ENCODE measurements around the gene ZNF133.
"Not testable (repeated sequence)": the region's sequence is repeated elsewhere in the genome, so short reads cannot be mapped to it uniquely, and the experiment has no call there.

Gene ZNF133

GRCh38 chr20:18266282-18266681, 22.0 kb upstream of the ZNF133 start:
- DNase-seq (ENCODE audit: low spot score), result no peak
- TF ChIP-seq CTCF (IDR thresholded peaks at IDR 0.05; ENCODE audit: extremely low read depth, insufficient read depth, missing control alignments), result no peak
- in situ Hi-C loops (cut with MboI; ENCODE audit: low pct_unique_long_range_greater_than_20kb, low sequenced_read_pairs, unreplicated experiment), result no loop called here

GRCh38 chr20:18267815-18268214, 20.5 kb upstream of the ZNF133 start:
- DNase-seq (ENCODE audit: low spot score), result no peak
- in situ Hi-C loops (cut with MboI; ENCODE audit: low pct_unique_long_range_greater_than_20kb, low sequenced_read_pairs, unreplicated experiment), result no loop called here
- TF ChIP-seq CTCF (IDR thresholded peaks at IDR 0.05; ENCODE audit: extremely low read depth, insufficient read depth, missing control alignments), result no peak

GRCh38 chr20:18271160-18271559, 17.2 kb upstream of the ZNF133 start:
- TF ChIP-seq CTCF (IDR thresholded peaks at IDR 0.05; ENCODE audit: extremely low read depth, insufficient read depth, missing control alignments), result no peak
- no peak for DNase-seq (ENCODE audit: low spot score)
- in situ Hi-C loops (cut with MboI; ENCODE audit: low pct_unique_long_range_greater_than_20kb, low sequenced_read_pairs, unreplicated experiment), result no loop called here

GRCh38 chr20:18272451-18272850, 15.9 kb upstream of the ZNF133 start:
- no peak for DNase-seq (ENCODE audit: low spot score)
- in situ Hi-C loops (cut with MboI; ENCODE audit: low pct_unique_long_range_greater_than_20kb, low sequenced_read_pairs, unreplicated experiment), result no loop called here
- no peak for TF ChIP-seq CTCF (IDR thresholded peaks at IDR 0.05; ENCODE audit: extremely low read depth, insufficient read depth, missing control alignments)

- no peak for TF ChIP-seq CTCF (IDR thresholded peaks at IDR 0.05; ENCODE audit: extremely low read depth, insufficient read depth, missing control alignments)
- in situ Hi-C loops (cut with MboI; ENCODE audit: low pct_unique_long_range_greater_than_20kb, low sequenced_read_pairs, unreplicated experiment), result no loop called here
- no peak for DNase-seq (ENCODE audit: low spot score)
Measured at GRCh38 chr20:18273738-18274137, 14.6 kb upstream of the ZNF133 start.

- in situ Hi-C loops (cut with MboI; ENCODE audit: low pct_unique_long_range_greater_than_20kb, low sequenced_read_pairs, unreplicated experiment), result loop anchor here (25.0 kb wide), 1 partner anchor 764 kb away; no protein-coding TSS in a partner anchor
- not testable (repeated sequence) for DNase-seq (ENCODE audit: low spot score)
Measured at GRCh38 chr20:18275960-18276359, 12.4 kb upstream of the ZNF133 start.

GRCh38 chr20:18276821-18277220, 11.5 kb upstream of the ZNF133 start:
- in situ Hi-C loops (cut with MboI; ENCODE audit: low pct_unique_long_range_greater_than_20kb, low sequenced_read_pairs, unreplicated experiment), result loop anchor here (25.0 kb wide), 1 partner anchor 765 kb away; no protein-coding TSS in a partner anchor
- peak; percentile 92 for TF ChIP-seq CTCF (IDR thresholded peaks at IDR 0.05; ENCODE audit: extremely low read depth, insufficient read depth, missing control alignments)
- DNase-seq (ENCODE audit: low spot score), result peak; percentile 56
